Tibial nerve (tissue), 4 donors: ENCODE measurements around the gene PNKD. TPM values are rescaled to one million over a fixed set of nuclear protein-coding genes. Genes with fewer than 3 reads are reported as not detected.

Experiments used
- DNase-seq, 2 donors: peaks; one replicate each; pipeline ENCODE4 v3.0.0-alpha.2; 2019; ENCODE audit warnings: low spot score in 2 of 2
- H3K27ac ChIP-seq, 4 donors: fragments of 200-600 bp; sonication (generic) in 3 of 4; one replicate each; pipeline ENCODE4 v1.5.1; 2017 to 2019; ENCODE audit warnings: mild to moderate bottlenecking in 1 of 4
- H3K27me3 ChIP-seq, 2 donors: fragments of 200-600 bp; sonication (generic) in 1 of 2; one replicate each; pipeline versions ENCODE4 v1.5.1 to v1.6.0; 2017 to 2019
- H3K36me3 ChIP-seq, 3 donors: fragments of 200-600 bp; sonication (generic); one replicate each; pipeline ENCODE4 v1.5.1; 2018 to 2019
- H3K4me1 ChIP-seq, 4 donors: fragments of 200-600 bp; sonication (generic) in 3 of 4; one replicate each; pipeline ENCODE4 v1.5.1; 2017 to 2019
- H3K4me3 ChIP-seq, 4 donors: fragments of 200-600 bp; sonication (generic) in 3 of 4; one replicate each; pipeline ENCODE4 v1.5.1; 2017 to 2019; ENCODE audit warnings: mild to moderate bottlenecking in 1 of 4, moderate library complexity in 1 of 4
- H3K9me3 ChIP-seq, 4 donors: fragments of 200-600 bp; sonication (generic) in 3 of 4; one replicate each; pipeline ENCODE4 v1.5.1; 2017 to 2019
- CTCF ChIP-seq, 5 experiments: fragments of 200-600 bp in 3 of 5; fragments of 450-650 bp in 2 of 5; sonication (generic) in 3 of 5; IDR thresholded peaks; one replicate each; pipeline ENCODE4 v1.5.1; 2016 to 2019; ENCODE audit warnings: antibody characterized with exemption in 5 of 5, mild to moderate bottlenecking in 3 of 5, moderate library complexity in 2 of 5
- EP300 ChIP-seq, 2 donors: sonication (generic); formaldehyde crosslinking; IDR thresholded peaks; one replicate each; pipeline ENCODE4 v1.6.1; 2017; ENCODE audit warnings: antibody characterized with exemption in 2 of 2, mild to moderate bottlenecking in 1 of 2
- POLR2A ChIP-seq, 2 donors: fragments of 450-650 bp; IDR thresholded peaks; one replicate each; pipeline ENCODE4 v1.6.1; 2017; ENCODE audit warnings: antibody characterized with exemption in 2 of 2, mild to moderate bottlenecking in 2 of 2, moderate library complexity in 2 of 2
- WGBS, 2 donors: methylation state at CpG; one replicate each; pipeline ENCODE4 v1.1.5; 2018; 5-methylcytosine and 5-hydroxymethylcytosine counted together
- total RNA-seq, 4 donors: library from RNA; depleted of rRNA; stranded (reverse); fragments of >200 nt; gene quantifications; one replicate each; pipeline ENCODE4 v1.1.0, GENCODE V29; 2016

Gene PNKD
- total RNA-seq, 4 donors from 2014 or later: 62.3 to 68.9 (median 63.6) TPM

GRCh38 chr2:218383892-218384519 lies 113.7 kb downstream of the PNKD start:
- H3K4me1 ChIP-seq: peaks cover 0 to 11% (median 0%) of the 10 kb centered on the region in 4 donors
- peak overlapping the region in 1 of 4 donors; percentile 30 for H3K4me3 ChIP-seq
- no peaks in the 10 kb centered on the region for H3K27me3 ChIP-seq
- no peaks in the 10 kb centered on the region for H3K36me3 ChIP-seq
- DNase-seq: no peak
- peak overlapping the region in 2 of 4 donors; percentile 54 to 66 for H3K27ac ChIP-seq
- H3K9me3 ChIP-seq: no peaks in the 10 kb centered on the region
- TF ChIP-seq EP300 (IDR thresholded peaks at IDR 0.05): no peak
- WGBS, 2 donors: 85% methylated on average over 10 of the region's 10 CpGs

GRCh38 chr2:218384975-218385374 lies 114.7 kb downstream of the PNKD start:
- no peak for TF ChIP-seq EP300 (IDR thresholded peaks at IDR 0.05)
- no peak for TF ChIP-seq POLR2A (IDR thresholded peaks at IDR 0.05)
- TF ChIP-seq CTCF (IDR thresholded peaks at IDR 0.05): no peak
- H3K9me3 ChIP-seq: no peaks in the 10 kb centered on the region
- peaks cover 0 to 11% (median 0%) of the 10 kb centered on the region in 4 donors for H3K4me1 ChIP-seq
- no peak overlapping the region for H3K4me3 ChIP-seq
- no peaks in the 10 kb centered on the region for H3K36me3 ChIP-seq
- no peak for DNase-seq
- WGBS, 2 donors: 73 to 79% methylated on average over 9 of the region's 9 CpGs
- H3K27me3 ChIP-seq: no peaks in the 10 kb centered on the region
- H3K27ac ChIP-seq: no peak overlapping the region

GRCh38 chr2:218386505-218387368 lies 116.4 kb downstream of the PNKD start:
- 65 to 67% methylated on average over 20 to 23 of the region's 23 CpGs for WGBS, 2 donors
- Histone ChIP-seq H3K4me3 (peak overlapping the region in 2 of 4 donors; percentile 26 to 48), H3K4me1 (peaks cover 0 to 11% (median 0%) of the 10 kb centered on the region in 4 donors), H3K27ac (peak overlapping the region in 2 of 4 donors; percentile 44 to 67), H3K27me3 (no peaks in the 10 kb centered on the region), H3K9me3 (no peaks in the 10 kb centered on the region), H3K36me3 (no peaks in the 10 kb centered on the region)
- no peak for DNase-seq
- TF ChIP-seq EP300 (IDR thresholded peaks at IDR 0.05) (peak in 1 of 2 donors; percentile 3), POLR2A (IDR thresholded peaks at IDR 0.05) (no peak)

GRCh38 chr2:218387369-218388194 lies 117.3 kb downstream of the PNKD start:
- WGBS, 2 donors: 8 to 14% methylated on average over 31 to 35 of the region's 38 CpGs
- H3K36me3 ChIP-seq: no peaks in the 10 kb centered on the region
- TF ChIP-seq POLR2A (IDR thresholded peaks at IDR 0.05) (peak in 1 of 2 donors; percentile 25), CTCF (IDR thresholded peaks at IDR 0.05) (peak in 1 of 5 experiments; percentile 17), EP300 (IDR thresholded peaks at IDR 0.05) (peak in 1 of 2 donors; percentile 19)
- H3K4me3 ChIP-seq: peak overlapping the region; percentile 20 to 48 (median 28)
- DNase-seq: no peak
- peaks cover 0 to 11% (median 0%) of the 10 kb centered on the region in 4 donors for H3K4me1 ChIP-seq
- no peaks in the 10 kb centered on the region for H3K27me3 ChIP-seq
- no peaks in the 10 kb centered on the region for H3K9me3 ChIP-seq
- H3K27ac ChIP-seq: peak overlapping the region; percentile 15 to 67 (median 50)

- DNase-seq: no peak
- no peak overlapping the region for H3K27ac ChIP-seq
- 93% methylated on average over 17 of the region's 17 CpGs for whole genome bisulfite sequencing, 2 donors
- H3K27me3 ChIP-seq: no peaks in the 10 kb centered on the region
- H3K9me3 ChIP-seq: no peaks in the 10 kb centered on the region
- no peak overlapping the region for H3K4me3 ChIP-seq
- TF ChIP-seq POLR2A (IDR thresholded peaks at IDR 0.05) (no peak), CTCF (IDR thresholded peaks at IDR 0.05) (no peak), EP300 (IDR thresholded peaks at IDR 0.05) (no peak)
- no peaks in the 10 kb centered on the region for H3K36me3 ChIP-seq
- peaks cover 0 to 11% (median 0%) of the 10 kb centered on the region in 4 donors for H3K4me1 ChIP-seq
Measured at GRCh38 chr2:218389333-218390150, 119.2 kb downstream of the PNKD start.
